ENCODE results near the gene CCDC186. TPM values are rescaled to one million over a fixed set of nuclear protein-coding genes. Genes with fewer than 3 reads are reported as not detected.

Gene CCDC186
- total RNA-seq, 2 donors from 2014 or later = 19.9 to 22.3 TPM

DNA sequence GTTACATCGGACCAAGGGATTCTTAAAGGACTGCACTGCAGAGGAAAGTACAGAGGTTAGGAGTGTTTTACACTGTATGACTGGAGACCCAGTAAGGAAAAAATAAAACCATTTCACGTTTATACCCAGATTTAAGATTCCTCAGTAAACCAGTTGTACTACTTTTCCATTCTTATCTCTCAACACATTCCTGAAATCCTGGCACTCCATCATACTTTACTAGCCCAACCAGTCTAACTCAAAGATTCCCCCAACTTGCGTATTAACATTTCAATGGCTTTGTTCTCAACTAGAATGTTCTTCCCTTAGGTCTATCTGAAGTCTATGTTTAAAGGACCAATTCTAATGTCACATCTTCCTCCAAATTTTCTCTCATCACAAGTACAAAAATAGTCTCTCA, 8.0 kb downstream of the CCDC186 start:
- Histone ChIP-seq H3K4me1 (ENCODE audit: control insufficient read depth, insufficient read depth, low read length) (no peaks in the 10 kb centered on the region), H3K27ac (ENCODE audit: low read depth, low read length) (no peak overlapping the region), H3K4me3 (ENCODE audit: low read length) (no peak overlapping the region), H3K27me3 (ENCODE audit: control insufficient read depth, insufficient read depth, low read length, poor library complexity, severe bottlenecking) (no peaks in the 10 kb centered on the region), H3K36me3 (ENCODE audit: control insufficient read depth, insufficient read depth, low read length) (peaks cover 41% of the 10 kb centered on the region), H3K9ac (ENCODE audit: extremely low read depth, low read length, poor library complexity, severe bottlenecking) (no peak overlapping the region), H3K9me3 (ENCODE audit: control insufficient read depth, low read length) (peaks cover 20% of the 10 kb centered on the region)
- 84 to 95% methylated on average over 3 of the region's 3 CpGs for WGBS, 2 experiments (ENCODE audit: insufficient coverage in 1 of 2, insufficient read length in 1 of 2)
- H3K27me3 Mint-ChIP-seq (ENCODE audit: insufficient read depth) = no peaks in the 10 kb centered on the region
- peaks cover 10% of the 10 kb centered on the region for H3K4me1 Mint-ChIP-seq
- H3K9me3 Mint-ChIP-seq = peaks cover 23% of the 10 kb centered on the region
- DNase-seq = no peak
- H3K27ac Mint-ChIP-seq = peak overlapping the region; percentile 14
- peaks cover 64% of the 10 kb centered on the region for H3K36me3 Mint-ChIP-seq (ENCODE audit: low read depth)
- no peak for TF ChIP-seq CTCF (conservative IDR thresholded peaks at IDR 0.05)
- no peak overlapping the region for H3K4me3 Mint-ChIP-seq

DNA sequence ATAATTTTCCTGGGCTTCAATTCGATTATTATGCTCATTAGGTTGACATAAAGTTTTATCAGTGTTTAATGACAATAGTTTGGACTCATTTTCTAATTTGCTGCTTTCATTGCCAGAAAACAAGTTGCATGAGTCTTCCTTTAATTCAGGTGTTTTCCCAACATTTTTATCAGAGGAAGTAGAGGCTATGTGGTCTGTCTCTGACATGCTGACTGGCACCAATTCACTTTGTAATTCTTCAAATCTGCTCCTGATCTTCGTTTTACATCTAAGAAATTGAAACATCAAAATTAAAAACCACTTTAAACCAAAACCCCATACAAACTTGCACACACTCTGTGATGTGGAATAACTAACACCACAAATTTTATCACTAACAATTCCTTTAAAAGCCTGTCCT, 10.9 kb downstream of the CCDC186 start:
- no peak overlapping the region for H3K27ac ChIP-seq (ENCODE audit: low read depth, low read length)
- peaks cover 10% of the 10 kb centered on the region for H3K4me1 Mint-ChIP-seq
- peak overlapping the region; percentile 5 for H3K27ac Mint-ChIP-seq

GRCh38 chr10:114157912-114158311, 16.1 kb downstream of the CCDC186 start:
- Histone ChIP-seq H3K27me3 (ENCODE audit: control insufficient read depth, insufficient read depth, low read length, poor library complexity, severe bottlenecking) (no peaks in the 10 kb centered on the region), H3K4me1 (ENCODE audit: control insufficient read depth, insufficient read depth, low read length) (no peaks in the 10 kb centered on the region), H3K4me3 (ENCODE audit: low read length) (no peak overlapping the region), H3K9me3 (ENCODE audit: control insufficient read depth, low read length) (no peaks in the 10 kb centered on the region), H3K27ac (ENCODE audit: low read depth, low read length) (no peak overlapping the region), H3K36me3 (ENCODE audit: control insufficient read depth, insufficient read depth, low read length) (peaks cover 36% of the 10 kb centered on the region), H3K9ac (ENCODE audit: extremely low read depth, low read length, poor library complexity, severe bottlenecking) (no peak overlapping the region)
- Mint-ChIP-seq H3K4me1 (no peaks in the 10 kb centered on the region), H3K4me3 (no peak overlapping the region), H3K27me3 (ENCODE audit: insufficient read depth) (no peaks in the 10 kb centered on the region), H3K27ac (no peak overlapping the region), H3K36me3 (ENCODE audit: low read depth) (peaks cover 45% of the 10 kb centered on the region), H3K9me3 (no peaks in the 10 kb centered on the region)
- peak; percentile 41 for TF ChIP-seq CTCF (conservative IDR thresholded peaks at IDR 0.05)
- DNase-seq = peak; percentile 44
- 100% methylated on average over 1 of the region's 2 CpGs for WGBS, 2 experiments (ENCODE audit: insufficient coverage in 1 of 2, insufficient read length in 1 of 2)

More for the DNA sequence above, 10.9 kb downstream of the CCDC186 start:
- H3K9me3 Mint-ChIP-seq = peaks cover 3% of the 10 kb centered on the region
- H3K27me3 Mint-ChIP-seq (ENCODE audit: insufficient read depth) = no peaks in the 10 kb centered on the region
- H3K9ac ChIP-seq (ENCODE audit: extremely low read depth, low read length, poor library complexity, severe bottlenecking) = no peak overlapping the region
- H3K4me1 ChIP-seq (ENCODE audit: control insufficient read depth, insufficient read depth, low read length) = no peaks in the 10 kb centered on the region
- WGBS, 2 experiments (ENCODE audit: insufficient coverage in 1 of 2, insufficient read length in 1 of 2) = 93 to 95% methylated on average over 2 of the region's 2 CpGs
- H3K36me3 Mint-ChIP-seq (ENCODE audit: low read depth) = peaks cover 44% of the 10 kb centered on the region
- no peak overlapping the region for H3K4me3 ChIP-seq (ENCODE audit: low read length)
- no peak overlapping the region for H3K4me3 Mint-ChIP-seq
- H3K27me3 ChIP-seq (ENCODE audit: control insufficient read depth, insufficient read depth, low read length, poor library complexity, severe bottlenecking) = no peaks in the 10 kb centered on the region
- no peak for TF ChIP-seq CTCF (conservative IDR thresholded peaks at IDR 0.05)
- DNase-seq = no peak
- H3K36me3 ChIP-seq (ENCODE audit: control insufficient read depth, insufficient read depth, low read length) = peaks cover 26% of the 10 kb centered on the region
- H3K9me3 ChIP-seq (ENCODE audit: control insufficient read depth, low read length) = peaks cover 2% of the 10 kb centered on the region

Measured in endodermal cell (in vitro differentiated cells).